HUES48 (cell line): ENCODE data around the gene AMY2B.
A peak's percentile ranks its signal among the peaks of the same experiment; 100 is the strongest.
"Not testable (repeated sequence)": the region's sequence is repeated elsewhere in the genome, so short reads cannot be mapped to it uniquely, and the experiment has no call there.

ENCODE experiments used
- H3K27ac ChIP-seq: one replicate; pipeline ENCODE4 v1.7.0; 2013; ENCODE audit warnings: low read depth, low read length, inconsistent platforms
- H3K27me3 ChIP-seq: 2 replicates; pipeline ENCODE4 v1.6.1; 2013; ENCODE audit warnings: mild to moderate bottlenecking, low read length; ENCODE audit not compliant: control insufficient read depth, insufficient read depth
- H3K36me3 ChIP-seq: 2 replicates; pipeline ENCODE4 v1.6.1; 2013; ENCODE audit warnings: low read length; ENCODE audit not compliant: control insufficient read depth, insufficient read depth
- H3K4me1 ChIP-seq: 2 replicates; pipeline ENCODE4 v1.6.1; 2013; ENCODE audit warnings: mild to moderate bottlenecking, low read length; ENCODE audit not compliant: control insufficient read depth, insufficient read depth
- H3K4me3 ChIP-seq: 2 replicates; pipeline ENCODE4 v1.5.1; 2013; ENCODE audit warnings: mild to moderate bottlenecking, low read depth, low read length
- H3K9ac ChIP-seq: 2 replicates; pipeline ENCODE4 v1.6.1; 2013; ENCODE audit warnings: mild to moderate bottlenecking, low read depth, low read length, moderate library complexity
- H3K9me3 ChIP-seq: 2 replicates; pipeline ENCODE4 v1.6.1; 2013; ENCODE audit warnings: low read length; ENCODE audit not compliant: control insufficient read depth, insufficient read depth

AMY2B gene

DNA sequence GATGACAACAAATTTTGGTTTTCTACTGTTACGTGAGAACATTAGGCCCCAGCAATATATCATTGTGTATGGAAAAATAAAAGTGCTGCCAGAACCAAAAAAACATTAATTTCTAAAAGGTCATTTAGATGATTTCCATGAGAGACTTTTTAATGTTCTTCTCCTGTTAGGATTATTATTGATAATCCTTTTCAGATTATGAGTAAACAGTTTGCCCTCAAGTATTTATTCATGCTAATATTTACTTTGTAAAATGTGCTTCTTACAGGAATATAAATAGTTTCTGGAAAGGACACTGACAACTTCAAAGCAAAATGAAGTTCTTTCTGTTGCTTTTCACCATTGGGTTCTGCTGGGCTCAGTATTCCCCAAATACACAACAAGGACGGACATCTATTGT is at the start of gene AMY2B:
TSS of gene AMY2B (plus strand) at position 301 of the 400 bp plus-strand sequence. CDS start at position 315, 14 bp downstream.
- not testable (repeated sequence) for H3K36me3 ChIP-seq, H3K9me3 ChIP-seq, H3K4me3 ChIP-seq, H3K4me1 ChIP-seq, H3K27ac ChIP-seq, H3K27me3 ChIP-seq, H3K9ac ChIP-seq

DNA sequence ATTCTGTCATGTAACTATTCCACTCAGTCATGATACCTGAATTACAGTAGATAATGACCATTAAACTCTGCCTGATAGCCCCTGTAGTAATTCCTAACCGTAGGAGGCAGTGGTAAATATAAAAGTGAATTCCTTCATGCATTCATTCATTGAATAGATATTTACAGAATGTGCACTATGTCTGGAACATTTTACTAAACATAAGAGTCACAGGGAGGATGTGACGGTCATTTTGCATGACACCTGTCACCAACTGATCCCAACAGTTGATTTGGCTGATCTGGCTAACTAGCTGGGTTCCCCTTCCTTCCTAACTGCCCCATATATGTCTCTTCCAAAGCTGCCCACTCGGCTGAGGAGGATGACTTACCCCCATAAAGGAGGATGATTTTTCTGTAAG is 48.0 kb upstream of the AMY2B start:
- Histone ChIP-seq H3K27me3 (no peaks in the 10 kb centered on the region), H3K4me1 (peaks cover 7% of the 10 kb centered on the region; the same call in 1 of the 2 replicates), H3K4me3 (no peak overlapping the region), H3K9ac (no peak overlapping the region), H3K36me3 (0 out of 2 replicates have a peak, but pooled peaks cover under 1% of the 10 kb centered on the region), H3K9me3 (no peaks in the 10 kb centered on the region), H3K27ac (no peak overlapping the region)

DNA sequence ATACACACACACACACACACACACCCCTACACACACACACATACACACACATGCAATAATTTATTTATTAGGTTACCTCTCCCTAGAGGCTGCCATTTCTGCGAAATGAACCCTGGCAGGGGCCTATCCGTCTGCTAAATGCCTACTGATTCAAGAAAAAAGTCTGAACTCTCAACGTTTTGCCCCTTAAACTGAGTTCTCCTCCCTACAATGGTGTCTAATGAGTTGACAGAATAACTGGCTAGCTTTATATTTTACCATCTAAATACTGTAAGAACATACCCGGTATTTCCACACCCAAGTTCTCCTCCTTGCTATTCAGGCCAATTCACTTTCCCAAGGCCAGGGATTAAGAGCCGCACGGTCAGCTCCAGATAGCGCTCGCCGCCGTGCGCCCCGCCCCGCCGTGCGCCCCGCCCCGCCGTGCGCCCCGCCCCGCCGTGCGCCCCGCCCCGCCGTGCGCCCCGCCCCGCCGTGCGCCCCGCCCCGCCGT is 46.2 kb upstream of the AMY2B start:
- H3K4me1 ChIP-seq: peaks cover 14% of the 10 kb centered on the region; the same call in 1 of the 2 replicates
- H3K27ac ChIP-seq: no peak overlapping the region
- H3K9ac ChIP-seq: no peak overlapping the region
- H3K4me3 ChIP-seq: peak overlapping the region; percentile 49
- no peaks in the 10 kb centered on the region for H3K9me3 ChIP-seq
- peaks cover 10% of the 10 kb centered on the region; the same call in 1 of the 2 replicates for H3K36me3 ChIP-seq
- no peaks in the 10 kb centered on the region for H3K27me3 ChIP-seq

DNA sequence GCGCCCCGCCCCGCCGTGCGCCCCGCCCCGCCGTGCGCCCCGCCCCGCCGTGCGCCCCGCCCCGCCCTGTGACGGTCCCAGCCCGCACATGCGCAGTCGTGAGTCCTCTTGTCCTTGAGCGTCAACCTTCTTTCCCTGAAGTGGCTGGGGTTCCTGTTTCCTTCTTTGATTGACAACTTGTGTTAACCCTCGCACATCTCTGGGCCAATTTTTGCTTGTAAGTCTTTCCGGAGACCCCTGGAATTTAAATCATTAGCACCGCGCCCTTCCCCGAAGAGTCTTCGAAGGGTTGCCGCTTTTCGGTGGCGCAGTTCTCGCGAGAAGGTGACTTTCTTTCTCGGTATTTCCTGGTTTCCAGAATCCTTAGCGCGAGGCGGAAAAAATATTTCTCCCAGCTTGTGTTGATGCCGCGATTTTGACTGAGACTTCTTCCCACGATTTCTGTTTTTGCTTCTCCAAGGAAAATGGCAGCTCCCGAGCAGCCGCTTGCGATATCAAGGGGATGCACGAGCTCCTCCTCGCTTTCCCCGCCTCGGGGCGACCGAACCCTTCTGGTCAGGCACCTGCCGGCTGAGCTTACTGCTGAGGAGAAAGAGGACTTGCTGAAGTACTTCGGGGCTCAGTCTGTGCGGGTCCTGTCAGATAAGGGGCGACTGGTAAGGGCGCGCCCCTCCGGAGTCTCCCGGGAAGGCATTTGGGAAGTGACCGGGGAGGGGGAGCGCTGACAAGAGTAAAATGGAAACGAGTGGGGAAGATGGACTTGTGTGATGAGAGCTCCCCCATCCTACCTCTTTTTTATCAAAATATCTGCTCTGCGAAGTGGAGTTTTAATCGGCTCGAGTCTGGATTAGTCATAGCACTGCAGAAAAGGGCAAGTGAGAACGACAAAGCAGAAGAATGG is 45.5 kb upstream of the AMY2B start, which contains the start of gene RNPC3:
TSS of gene RNPC3 (plus strand) at position 93 of the 901 bp plus-strand sequence. CDS start at position 465, 372 bp downstream.
- H3K27ac ChIP-seq: peak within 1 kb of the TSS; percentile 99
- H3K27me3 ChIP-seq: no peaks in the 10 kb centered on the region
- H3K9me3 ChIP-seq: no peaks in the 10 kb centered on the region
- peak within 1 kb of the TSS; percentile 100 for H3K4me3 ChIP-seq
- peaks cover 10% of the 10 kb centered on the region; the same call in 1 of the 2 replicates for H3K36me3 ChIP-seq
- H3K9ac ChIP-seq: peak within 1 kb of the TSS; percentile 96
- H3K4me1 ChIP-seq: peaks cover 14% of the 10 kb centered on the region; the same call in 1 of the 2 replicates

- Histone ChIP-seq H3K36me3 (peaks cover 10% of the 10 kb centered on the region; the same call in 1 of the 2 replicates), H3K4me3 (peak overlapping the region; percentile 100), H3K27me3 (no peaks in the 10 kb centered on the region), H3K27ac (no peak overlapping the region), H3K9ac (no peak overlapping the region), H3K4me1 (peaks cover 14% of the 10 kb centered on the region; the same call in 1 of the 2 replicates), H3K9me3 (no peaks in the 10 kb centered on the region)
Measured at GRCh38 chr1:103527331-103527730, 44.1 kb upstream of the AMY2B start.

- Histone ChIP-seq H3K4me1 (peaks cover 14% of the 10 kb centered on the region; the same call in 1 of the 2 replicates), H3K27me3 (no peaks in the 10 kb centered on the region), H3K36me3 (peaks cover 22% of the 10 kb centered on the region), H3K9me3 (no peaks in the 10 kb centered on the region), H3K9ac (no peak overlapping the region), H3K27ac (no peak overlapping the region), H3K4me3 (no peak overlapping the region)
Measured at GRCh38 chr1:103529746-103530145, 41.6 kb upstream of the AMY2B start.

- Histone ChIP-seq H3K36me3 (peaks cover 96% of the 10 kb centered on the region), H3K9me3 (no peaks in the 10 kb centered on the region), H3K9ac (no peak overlapping the region), H3K27ac (no peak overlapping the region), H3K4me1 (no peaks in the 10 kb centered on the region), H3K4me3 (no peak overlapping the region), H3K27me3 (no peaks in the 10 kb centered on the region)
Measured at GRCh38 chr1:103538226-103538625, 33.2 kb upstream of the AMY2B start.

GRCh38 chr1:103541431-103541830 is 30.0 kb upstream of the AMY2B start:
- H3K36me3 ChIP-seq: peaks cover 97% of the 10 kb centered on the region
- H3K27me3 ChIP-seq: no peaks in the 10 kb centered on the region
- no peak overlapping the region for H3K4me3 ChIP-seq
- H3K9me3 ChIP-seq: no peaks in the 10 kb centered on the region
- no peaks in the 10 kb centered on the region for H3K4me1 ChIP-seq
- H3K27ac ChIP-seq: no peak overlapping the region
- no peak overlapping the region for H3K9ac ChIP-seq

DNA sequence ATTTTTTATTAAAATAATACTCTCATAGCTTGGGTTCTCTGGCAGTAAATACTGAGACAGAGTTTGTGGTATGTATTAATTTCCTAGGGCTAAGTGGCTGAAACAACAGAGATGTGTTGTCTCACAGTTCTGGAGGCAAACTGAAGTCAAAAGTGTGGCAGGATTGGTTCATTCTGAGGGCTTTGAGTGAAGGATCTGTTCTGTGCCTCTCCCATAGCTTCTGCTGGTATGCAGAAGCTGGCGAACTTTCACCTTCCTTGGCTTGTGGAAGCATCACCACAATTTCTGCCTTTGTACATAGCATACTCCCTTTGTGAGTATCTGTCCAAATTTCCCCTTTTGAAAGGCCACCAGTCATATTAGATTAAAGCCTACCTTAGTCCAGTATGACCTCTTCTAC is 24.9 kb upstream of the AMY2B start:
- H3K9me3 ChIP-seq: no peaks in the 10 kb centered on the region
- H3K9ac ChIP-seq: no peak overlapping the region
- H3K4me3 ChIP-seq: no peak overlapping the region
- no peaks in the 10 kb centered on the region for H3K4me1 ChIP-seq
- H3K27ac ChIP-seq: no peak overlapping the region
- peaks cover 83% of the 10 kb centered on the region for H3K36me3 ChIP-seq
- H3K27me3 ChIP-seq: no peaks in the 10 kb centered on the region

DNA sequence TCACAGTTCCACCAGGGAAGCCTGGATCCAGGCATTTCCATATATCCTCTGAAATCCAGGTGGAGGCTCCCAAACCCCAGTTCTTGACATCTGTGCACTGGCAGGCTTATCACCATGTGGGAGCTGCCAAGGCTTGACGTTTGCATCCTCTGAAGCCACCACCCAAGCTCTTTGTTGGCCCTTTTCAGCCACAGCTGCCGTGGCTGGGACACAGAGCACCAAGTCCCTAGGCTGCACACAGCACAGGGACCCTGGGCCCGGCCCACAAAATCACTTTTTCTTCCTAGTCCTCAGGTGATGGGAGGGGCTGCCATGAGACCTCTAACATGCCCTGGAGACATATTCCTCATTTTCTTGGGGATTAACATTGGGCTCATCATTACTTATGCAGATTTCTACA is 23.5 kb upstream of the AMY2B start:
- Histone ChIP-seq H3K27me3 (no peaks in the 10 kb centered on the region), H3K36me3 (peaks cover 79% of the 10 kb centered on the region), H3K9ac (no peak overlapping the region), H3K27ac (no peak overlapping the region), H3K4me3 (no peak overlapping the region), H3K9me3 (no peaks in the 10 kb centered on the region), H3K4me1 (no peaks in the 10 kb centered on the region)

GRCh38 chr1:103560427-103560826 is 11.0 kb upstream of the AMY2B start:
- Histone ChIP-seq H3K4me3 (no peak overlapping the region), H3K4me1 (no peaks in the 10 kb centered on the region), H3K36me3 (0 out of 2 replicates have a peak, but pooled peaks cover 4% of the 10 kb centered on the region), H3K9ac (no peak overlapping the region), H3K27ac (no peak overlapping the region), H3K9me3 (no peaks in the 10 kb centered on the region), H3K27me3 (no peaks in the 10 kb centered on the region)
